Upper lobe of right lung (tissue), 1 donor: ENCODE data around the gene ZNF17. TPM values are rescaled to one million over a fixed set of nuclear protein-coding genes. Genes with fewer than 3 reads are reported as not detected.

Experiments
- ATAC-seq: fragments of 200-7000 bp; cut with Tn5 transposase; one replicate; pipeline ENCODE4 v1.9.1; 2020; ENCODE audit warnings: mild to moderate bottlenecking, moderate library complexity
- DNase-seq: peaks from one replicate; pipeline ENCODE4 v3.0.0-alpha.2; 2020
- H3K27ac ChIP-seq: fragments of 200-600 bp; one replicate; pipeline ENCODE4 v1.8.0; 2022
- H3K27me3 ChIP-seq: fragments of 200-600 bp; one replicate; pipeline ENCODE4 v1.8.0; 2022; ENCODE audit warnings: mild to moderate bottlenecking
- H3K36me3 ChIP-seq: fragments of 200-600 bp; one replicate; pipeline ENCODE4 v1.8.0; 2022
- H3K4me1 ChIP-seq: fragments of 200-600 bp; one replicate; pipeline ENCODE4 v1.8.0; 2022
- H3K4me3 ChIP-seq: fragments of 200-600 bp; one replicate; pipeline ENCODE4 v1.8.0; 2022; ENCODE audit warnings: mild to moderate bottlenecking
- H3K9me3 ChIP-seq: fragments of 200-600 bp; one replicate; pipeline ENCODE4 v1.8.0; 2022
- intact Hi-C: fragments of 100-400 bp; cut with DNase I; formaldehyde crosslinking; loops from one replicate; pipeline ENCODE4 v1.11.0; 2022
- total RNA-seq: library from RNA; stranded (reverse); fragmentation: NEBNext Ultra II Directional; extraction: Animal tissue kit (Norgen Biotek cat#: 25700); gene quantifications from one replicate; pipeline ENCODE4 v1.2.1, GENCODE V29; 2021
- TF ChIP-seq, protein P1 (sequence below): fragments of 200-600 bp; IDR thresholded peaks from one replicate; pipeline ENCODE4 v1.8.0; 2022; ENCODE audit warnings: antibody characterized with exemption
- donor health status: DM: no; HTN: yes; CAD: no; lungs with severe emphysema.

ZNF17 gene
- total RNA-seq, 1 donor from 2014 or later = 12.5 TPM

DNA sequence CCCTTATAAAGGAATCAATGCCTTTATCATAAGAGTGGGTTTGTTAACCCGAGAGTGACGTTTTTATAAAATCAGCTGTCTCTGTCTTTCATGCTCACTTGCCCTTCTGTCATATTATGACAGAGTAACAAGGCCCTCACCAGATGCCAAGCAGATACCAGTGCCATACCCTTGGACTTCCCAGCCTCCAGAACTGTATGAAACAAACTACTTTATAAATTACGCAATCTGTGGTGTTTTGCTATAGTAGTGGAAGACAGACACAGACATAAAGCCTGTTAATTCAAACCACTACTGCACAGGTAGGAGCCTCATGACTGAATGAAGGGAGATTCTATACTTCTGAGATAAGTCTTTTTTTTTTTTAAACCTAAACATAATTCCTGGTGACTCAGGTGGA is 41.3 kb downstream of the ZNF17 start:
- Histone ChIP-seq H3K36me3 (no peaks in the 10 kb centered on the region), H3K27ac (no peak overlapping the region), H3K4me1 (no peaks in the 10 kb centered on the region), H3K27me3 (no peaks in the 10 kb centered on the region), H3K9me3 (peaks cover 6% of the 10 kb centered on the region), H3K4me3 (no peak overlapping the region)
- intact Hi-C loops = no loop called here
- TF ChIP-seq, protein P1, sequence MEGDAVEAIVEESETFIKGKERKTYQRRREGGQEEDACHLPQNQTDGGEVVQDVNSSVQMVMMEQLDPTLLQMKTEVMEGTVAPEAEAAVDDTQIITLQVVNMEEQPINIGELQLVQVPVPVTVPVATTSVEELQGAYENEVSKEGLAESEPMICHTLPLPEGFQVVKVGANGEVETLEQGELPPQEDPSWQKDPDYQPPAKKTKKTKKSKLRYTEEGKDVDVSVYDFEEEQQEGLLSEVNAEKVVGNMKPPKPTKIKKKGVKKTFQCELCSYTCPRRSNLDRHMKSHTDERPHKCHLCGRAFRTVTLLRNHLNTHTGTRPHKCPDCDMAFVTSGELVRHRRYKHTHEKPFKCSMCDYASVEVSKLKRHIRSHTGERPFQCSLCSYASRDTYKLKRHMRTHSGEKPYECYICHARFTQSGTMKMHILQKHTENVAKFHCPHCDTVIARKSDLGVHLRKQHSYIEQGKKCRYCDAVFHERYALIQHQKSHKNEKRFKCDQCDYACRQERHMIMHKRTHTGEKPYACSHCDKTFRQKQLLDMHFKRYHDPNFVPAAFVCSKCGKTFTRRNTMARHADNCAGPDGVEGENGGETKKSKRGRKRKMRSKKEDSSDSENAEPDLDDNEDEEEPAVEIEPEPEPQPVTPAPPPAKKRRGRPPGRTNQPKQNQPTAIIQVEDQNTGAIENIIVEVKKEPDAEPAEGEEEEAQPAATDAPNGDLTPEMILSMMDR = no peak
- ATAC-seq = no peak
- DNase-seq = no peak

DNA sequence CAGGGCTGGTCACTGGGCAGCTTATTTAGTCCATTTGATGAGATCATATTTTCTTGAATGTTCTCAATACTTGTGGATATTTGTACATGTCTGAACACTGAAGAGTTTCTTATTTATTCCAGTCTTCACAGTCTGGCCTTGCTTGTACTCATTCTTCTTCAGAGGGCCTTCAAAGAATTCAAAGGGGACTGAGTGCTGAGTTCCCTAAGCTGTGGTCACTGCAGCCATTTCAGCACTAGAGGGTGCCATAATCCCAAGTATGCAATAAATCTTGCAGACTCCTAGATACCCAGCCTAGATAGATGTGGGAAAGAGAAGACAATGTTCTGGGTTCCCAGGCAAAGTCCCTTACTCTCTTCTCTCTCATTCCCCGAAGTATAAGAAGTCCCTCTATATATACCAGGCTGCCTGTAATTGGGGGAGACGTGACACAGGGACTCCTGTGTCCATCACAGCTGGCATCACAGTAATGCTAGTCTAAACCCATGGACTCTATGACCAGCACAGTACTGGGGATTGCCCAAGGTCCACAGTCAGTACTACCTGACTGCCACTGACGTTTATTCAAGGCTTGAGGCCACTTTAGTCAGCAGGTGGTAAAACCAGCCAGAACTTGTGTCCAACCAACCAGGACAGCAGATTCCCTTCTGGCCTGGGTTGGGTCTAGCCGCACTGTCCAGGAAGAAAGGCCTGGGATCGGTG is 54.9 kb downstream of the ZNF17 start:
- intact Hi-C loops = no loop called here
- Histone ChIP-seq H3K9me3 (peaks cover 68% of the 10 kb centered on the region), H3K27ac (no peak overlapping the region), H3K27me3 (no peaks in the 10 kb centered on the region), H3K4me1 (no peaks in the 10 kb centered on the region), H3K4me3 (no peak overlapping the region), H3K36me3 (no peaks in the 10 kb centered on the region)
- peak; percentile 39 for ATAC-seq
- DNase-seq = no peak
- TF ChIP-seq, protein P1 = peak; percentile 24

DNA sequence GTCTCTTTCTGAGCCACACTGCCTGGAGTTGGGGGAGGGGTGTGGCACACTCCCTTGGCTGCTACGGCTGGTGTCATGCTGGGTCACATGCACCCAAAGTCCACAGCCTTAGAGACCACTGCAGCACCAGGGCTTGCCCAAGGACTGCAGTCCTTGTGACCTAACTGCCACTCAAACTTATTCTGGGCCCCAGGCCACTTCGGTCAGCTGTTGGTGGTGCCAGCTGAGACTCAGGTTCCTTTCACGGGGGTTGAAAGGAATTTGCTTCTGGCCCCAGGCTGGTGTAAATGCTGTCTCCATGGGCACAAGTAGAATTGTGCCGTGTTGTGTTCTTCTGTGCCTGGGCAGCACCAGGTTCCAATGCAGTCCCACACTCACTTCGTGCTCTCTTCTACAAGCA is 55.5 kb downstream of the ZNF17 start:
- Histone ChIP-seq H3K4me1 (no peaks in the 10 kb centered on the region), H3K36me3 (no peaks in the 10 kb centered on the region), H3K4me3 (no peak overlapping the region), H3K9me3 (peaks cover 75% of the 10 kb centered on the region), H3K27me3 (no peaks in the 10 kb centered on the region), H3K27ac (no peak overlapping the region)
- DNase-seq (no peak), ATAC-seq (no peak)
- TF ChIP-seq, protein P1 = no peak
- intact Hi-C loops = no loop called here

Other genes with a start within 250 kb of the ZNF17 start
- not detected for gene DUXA, start 243.7 kb upstream of the ZNF17 start, total RNA-seq
- gene ZNF264, start 219.7 kb upstream of the ZNF17 start, total RNA-seq = 36.1 TPM
- 0.87 TPM for gene AURKC, start 180.1 kb upstream of the ZNF17 start, total RNA-seq
- gene ZNF805, start 170.5 kb upstream of the ZNF17 start, total RNA-seq = 14.6 TPM
- 54.5 TPM for gene ZNF460, start 130.7 kb upstream of the ZNF17 start, total RNA-seq
- gene ZNF543, start 90.7 kb upstream of the ZNF17 start, total RNA-seq = 7.9 TPM
- gene ZNF304, start 59.9 kb upstream of the ZNF17 start, total RNA-seq = 9.3 TPM
- 7.0 TPM for gene TRAPPC2B, start 47.6 kb upstream of the ZNF17 start, total RNA-seq
- 3.3 TPM for gene ZNF547, start 47.6 kb upstream of the ZNF17 start, total RNA-seq
- gene ZNF548, start 21.3 kb upstream of the ZNF17 start, total RNA-seq = 18.6 TPM
- 7.5 TPM for gene ZNF749, start 24.2 kb downstream of the ZNF17 start, total RNA-seq
- 0.75 TPM for gene VN1R1, start 46.0 kb downstream of the ZNF17 start, total RNA-seq
- 6.6 TPM for gene ZNF772, start 66.4 kb downstream of the ZNF17 start, total RNA-seq
- 9.6 TPM for gene ZNF419, start 76.6 kb downstream of the ZNF17 start, total RNA-seq
- gene ZNF773, start 88.8 kb downstream of the ZNF17 start, total RNA-seq = 7.1 TPM
- 6.4 TPM for gene ZNF549, start 116.2 kb downstream of the ZNF17 start, total RNA-seq
- 6.3 TPM for gene ZNF550, start 148.7 kb downstream of the ZNF17 start, total RNA-seq
- gene ZNF416, start 167.8 kb downstream of the ZNF17 start, total RNA-seq = 5.6 TPM
- gene ZIK1, start 173.0 kb downstream of the ZNF17 start, total RNA-seq = 2.9 TPM
- 2.9 TPM for gene ZNF530, start 188.7 kb downstream of the ZNF17 start, total RNA-seq
- gene ZNF134, start 203.1 kb downstream of the ZNF17 start, total RNA-seq = 18.9 TPM
- gene ZNF211, start 222.0 kb downstream of the ZNF17 start, total RNA-seq = 13.3 TPM